NT2/D1 (cell line): ENCODE results near the gene ITCH.

Experiments
- YY1 ChIP-seq: IDR thresholded peaks from 2 replicates; pipeline ENCODE4 v1.6.1; 2011; ENCODE audit not compliant: insufficient read length, insufficient read depth
- ZNF274 ChIP-seq: IDR thresholded peaks from 2 replicates; pipeline ENCODE4 v1.6.1; 2011; ENCODE audit warnings: mild to moderate bottlenecking, low read depth, low read length

DNA sequence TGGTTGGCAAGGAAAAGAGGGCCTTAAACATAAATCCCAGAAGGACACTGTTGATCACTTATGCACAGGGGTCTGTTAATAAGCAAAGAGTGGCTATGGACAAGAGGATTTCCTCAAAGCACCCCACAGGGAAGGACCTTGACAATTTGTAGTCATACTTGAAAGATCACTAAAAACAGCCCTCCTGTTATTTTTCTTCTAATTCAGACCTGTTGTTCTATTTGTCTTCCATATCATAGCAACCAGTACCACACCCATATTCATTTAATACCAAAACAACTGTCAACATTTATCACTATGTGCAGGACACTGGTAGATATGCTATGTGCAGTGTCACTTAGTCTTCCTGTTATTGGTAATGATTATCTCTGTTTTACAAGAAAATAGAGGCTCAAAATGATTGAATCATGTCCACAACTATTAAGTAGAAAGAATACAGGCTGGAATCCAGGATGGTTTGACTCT, 149.9 kb downstream of the ITCH start:
- TF ChIP-seq YY1 (no peak), ZNF274 (no peak)
